ENCODE measurements around the gene RWDD1. TPM values are rescaled to one million over a fixed set of nuclear protein-coding genes. Genes with fewer than 3 reads are reported as not detected.
A peak's percentile ranks its signal among the peaks of the same experiment; 100 is the strongest.

Gene RWDD1
- total and polyA plus RNA-seq, 2 of the 13 experiments (the other 11 are each of a cell fraction or from before 2014, with no cell fraction given) = 27.4 to 67.1 TPM

DNA sequence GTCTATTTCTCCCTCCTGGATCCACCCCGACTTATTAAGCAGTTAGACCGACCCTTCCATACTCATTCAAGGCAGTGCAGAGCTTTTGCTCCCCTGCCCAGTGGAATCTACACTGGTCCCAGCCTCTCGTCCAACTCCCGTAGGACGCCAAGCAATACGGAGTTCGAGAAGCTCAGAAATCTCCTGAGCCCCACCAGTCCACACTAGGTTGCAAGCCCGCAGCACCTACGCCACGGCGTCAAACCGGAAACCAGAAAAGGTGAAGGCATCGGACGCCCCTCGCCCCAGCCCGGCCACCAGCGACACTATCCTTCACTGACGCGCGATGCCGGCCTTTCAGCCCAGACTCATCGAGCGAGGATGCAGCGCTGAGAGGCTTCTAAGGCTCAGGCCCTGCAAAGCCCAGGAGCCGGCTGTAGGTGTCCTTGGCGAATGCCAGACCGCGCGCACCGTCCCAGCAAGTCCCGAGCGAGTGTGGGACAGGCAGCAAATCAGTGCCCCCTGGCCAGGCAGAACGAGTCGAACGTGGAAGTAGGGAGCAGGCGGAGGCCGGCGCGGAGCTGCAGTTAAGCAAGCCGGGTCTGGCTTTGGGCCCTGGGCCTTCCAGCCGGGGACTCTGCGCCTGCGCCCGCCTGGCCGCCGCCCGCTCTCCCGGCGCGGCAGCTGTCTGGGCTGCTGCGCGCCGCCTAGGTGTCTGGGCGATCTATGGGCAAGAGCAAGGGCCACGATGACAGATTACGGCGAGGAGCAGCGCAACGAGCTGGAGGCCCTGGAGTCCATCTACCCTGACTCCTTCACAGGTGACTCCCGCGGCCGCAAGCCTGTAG, at the start of gene RWDD1 (continued):
- TF ChIP-seq MAZ (IDR thresholded peaks at IDR 0.05; ENCODE audit: borderline replicate concordance, low read depth, low read length) (peak; percentile 44; the same call in 1 of the 2 replicates), MAZ (CRISPR knock-in tag; IDR thresholded peaks at IDR 0.05; ENCODE audit: low read depth) (peak; percentile 87), XRCC5 (optimal IDR thresholded peaks at IDR 0.05; ENCODE audit: low read length) (peak; percentile 100), STAT5B (CRISPR knock-in tag; IDR thresholded peaks at IDR 0.05) (0 out of 2 replicates have a peak, but pooled peaks have one; percentile 43), ATAD3A (CRISPR knock-in tag; IDR thresholded peaks at IDR 0.05) (no peak), ZNF589 (CRISPR knock-in tag; conservative IDR thresholded peaks at IDR 0.05) (no peak; the same call in 1 of the 2 replicates), ZSCAN9 (CRISPR knock-in tag; IDR thresholded peaks at IDR 0.05; ENCODE audit: borderline replicate concordance) (peak; percentile 35; the same call in 1 of the 2 replicates), REXO4 (CRISPR knock-in tag; IDR thresholded peaks at IDR 0.05; ENCODE audit: borderline replicate concordance) (no peak; the same call in 1 of the 2 replicates), SNAI1 (CRISPR knock-in tag; IDR thresholded peaks at IDR 0.05; ENCODE audit: borderline replicate concordance) (no peak), ZNF12 (CRISPR knock-in tag; IDR thresholded peaks at IDR 0.05) (peak; percentile 85; the same call in 1 of the 2 replicates), HIC2 (CRISPR knock-in tag; IDR thresholded peaks at IDR 0.05; ENCODE audit: low read depth) (no peak), CENPX (CRISPR knock-in tag; IDR thresholded peaks at IDR 0.05) (no peak), MZF1 (CRISPR knock-in tag; IDR thresholded peaks at IDR 0.05; ENCODE audit: borderline replicate concordance) (peak; percentile 87; the same call in 1 of the 2 replicates), EHMT2 (IDR thresholded peaks at IDR 0.05; ENCODE audit: borderline replicate concordance, low read depth, low read length) (no peak)
- TF ChIP-seq, protein P1, sequence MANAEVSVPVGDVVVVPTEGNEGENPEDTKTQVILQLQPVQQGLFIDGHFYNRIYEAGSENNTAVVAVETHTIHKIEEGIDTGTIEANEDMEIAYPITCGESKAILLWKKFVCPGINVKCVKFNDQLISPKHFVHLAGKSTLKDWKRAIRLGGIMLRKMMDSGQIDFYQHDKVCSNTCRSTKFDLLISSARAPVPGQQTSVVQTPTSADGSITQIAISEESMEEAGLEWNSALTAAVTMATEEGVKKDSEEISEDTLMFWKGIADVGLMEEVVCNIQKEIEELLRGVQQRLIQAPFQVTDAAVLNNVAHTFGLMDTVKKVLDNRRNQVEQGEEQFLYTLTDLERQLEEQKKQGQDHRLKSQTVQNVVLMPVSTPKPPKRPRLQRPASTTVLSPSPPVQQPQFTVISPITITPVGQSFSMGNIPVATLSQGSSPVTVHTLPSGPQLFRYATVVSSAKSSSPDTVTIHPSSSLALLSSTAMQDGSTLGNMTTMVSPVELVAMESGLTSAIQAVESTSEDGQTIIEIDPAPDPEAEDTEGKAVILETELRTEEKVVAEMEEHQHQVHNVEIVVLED (CRISPR knock-in tag; IDR thresholded peaks at IDR 0.05; ENCODE audit: borderline replicate concordance) = peak; percentile 95
- TF ChIP-seq, protein P2, sequence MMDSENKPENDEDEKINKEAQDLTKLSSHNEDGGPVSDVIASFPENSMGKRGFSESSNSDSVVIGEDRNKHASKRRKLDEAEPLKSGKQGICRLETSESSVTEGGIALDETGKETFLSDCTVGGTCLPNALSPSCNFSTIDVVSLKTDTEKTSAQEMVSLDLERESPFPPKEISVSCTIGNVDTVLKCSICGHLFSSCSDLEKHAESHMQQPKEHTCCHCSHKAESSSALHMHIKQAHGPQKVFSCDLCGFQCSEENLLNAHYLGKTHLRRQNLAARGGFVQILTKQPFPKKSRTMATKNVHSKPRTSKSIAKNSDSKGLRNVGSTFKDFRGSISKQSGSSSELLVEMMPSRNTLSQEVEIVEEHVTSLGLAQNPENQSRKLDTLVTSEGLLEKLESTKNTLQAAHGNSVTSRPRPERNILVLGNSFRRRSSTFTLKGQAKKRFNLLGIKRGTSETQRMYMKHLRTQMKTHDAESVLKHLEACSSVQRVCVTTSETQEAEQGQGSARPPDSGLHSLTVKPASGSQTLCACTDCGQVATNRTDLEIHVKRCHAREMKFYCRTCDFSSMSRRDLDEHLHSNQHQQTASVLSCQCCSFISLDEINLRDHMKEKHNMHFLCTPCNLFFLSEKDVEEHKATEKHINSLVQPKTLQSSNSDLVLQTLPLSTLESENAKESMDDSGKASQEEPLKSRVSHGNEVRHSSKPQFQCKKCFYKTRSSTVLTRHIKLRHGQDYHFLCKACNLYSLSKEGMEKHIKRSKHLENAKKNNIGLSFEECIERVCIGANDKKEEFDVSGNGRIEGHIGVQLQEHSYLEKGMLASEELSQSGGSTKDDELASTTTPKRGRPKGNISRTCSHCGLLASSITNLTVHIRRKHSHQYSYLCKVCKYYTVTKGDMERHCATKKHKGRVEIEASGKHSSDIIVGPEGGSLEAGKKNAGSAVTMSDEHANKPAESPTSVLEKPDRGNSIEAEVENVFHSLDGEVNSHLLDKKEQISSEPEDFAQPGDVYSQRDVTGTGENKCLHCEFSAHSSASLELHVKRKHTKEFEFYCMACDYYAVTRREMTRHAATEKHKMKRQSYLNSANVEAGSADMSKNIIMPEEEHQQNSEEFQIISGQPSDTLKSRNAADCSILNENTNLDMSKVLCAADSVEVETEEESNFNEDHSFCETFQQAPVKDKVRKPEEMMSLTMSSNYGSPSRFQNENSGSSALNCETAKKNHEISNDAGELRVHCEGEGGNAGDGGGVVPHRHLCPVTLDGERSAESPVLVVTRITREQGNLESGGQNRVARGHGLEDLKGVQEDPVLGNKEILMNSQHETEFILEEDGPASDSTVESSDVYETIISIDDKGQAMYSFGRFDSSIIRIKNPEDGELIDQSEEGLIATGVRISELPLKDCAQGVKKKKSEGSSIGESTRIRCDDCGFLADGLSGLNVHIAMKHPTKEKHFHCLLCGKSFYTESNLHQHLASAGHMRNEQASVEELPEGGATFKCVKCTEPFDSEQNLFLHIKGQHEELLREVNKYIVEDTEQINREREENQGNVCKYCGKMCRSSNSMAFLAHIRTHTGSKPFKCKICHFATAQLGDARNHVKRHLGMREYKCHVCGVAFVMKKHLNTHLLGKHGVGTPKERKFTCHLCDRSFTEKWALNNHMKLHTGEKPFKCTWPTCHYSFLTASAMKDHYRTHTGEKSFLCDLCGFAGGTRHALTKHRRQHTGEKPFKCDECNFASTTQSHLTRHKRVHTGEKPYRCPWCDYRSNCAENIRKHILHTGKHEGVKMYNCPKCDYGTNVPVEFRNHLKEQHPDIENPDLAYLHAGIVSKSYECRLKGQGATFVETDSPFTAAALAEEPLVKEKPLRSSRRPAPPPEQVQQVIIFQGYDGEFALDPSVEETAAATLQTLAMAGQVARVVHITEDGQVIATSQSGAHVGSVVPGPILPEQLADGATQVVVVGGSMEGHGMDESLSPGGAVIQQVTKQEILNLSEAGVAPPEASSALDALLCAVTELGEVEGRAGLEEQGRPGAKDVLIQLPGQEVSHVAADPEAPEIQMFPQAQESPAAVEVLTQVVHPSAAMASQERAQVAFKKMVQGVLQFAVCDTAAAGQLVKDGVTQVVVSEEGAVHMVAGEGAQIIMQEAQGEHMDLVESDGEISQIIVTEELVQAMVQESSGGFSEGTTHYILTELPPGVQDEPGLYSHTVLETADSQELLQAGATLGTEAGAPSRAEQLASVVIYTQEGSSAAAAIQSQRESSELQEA (CRISPR knock-in tag; IDR thresholded peaks at IDR 0.05; ENCODE audit: not compliant biosample characterization) = peak; percentile 93

Measured in HepG2 (cell line).